Epidermal melanocyte (primary cell): ENCODE data around the gene MYO5B.
"Not testable (repeated sequence)": the region's sequence is repeated elsewhere in the genome, so short reads cannot be mapped to it uniquely, and the experiment has no call there.

Source experiments
- DNase-seq: peaks from one replicate; pipeline ENCODE4 v3.0.0; 2011; ENCODE audit warnings: low spot score; ENCODE audit not compliant: insufficient read length

Gene MYO5B

DNA sequence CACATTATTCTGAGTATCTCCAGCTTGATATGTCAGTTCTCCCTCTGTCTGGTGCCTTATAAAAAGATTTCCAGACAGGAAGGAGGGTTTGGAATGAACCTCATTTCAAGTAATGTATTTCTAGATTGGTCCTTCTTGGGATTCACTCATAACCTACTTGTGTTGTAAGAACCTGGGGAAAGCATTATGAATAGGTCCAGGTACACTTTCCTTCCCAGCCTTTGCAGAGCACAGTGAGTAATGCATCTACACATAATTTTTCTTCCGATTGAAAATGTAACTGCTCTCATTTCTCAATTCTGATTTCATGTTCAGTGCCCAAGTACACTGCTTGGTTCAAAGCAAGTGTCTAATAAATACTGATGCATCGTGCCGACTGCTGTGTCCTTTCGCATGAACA is 356.6 kb downstream of the MYO5B start:
- no peak for DNase-seq

DNA sequence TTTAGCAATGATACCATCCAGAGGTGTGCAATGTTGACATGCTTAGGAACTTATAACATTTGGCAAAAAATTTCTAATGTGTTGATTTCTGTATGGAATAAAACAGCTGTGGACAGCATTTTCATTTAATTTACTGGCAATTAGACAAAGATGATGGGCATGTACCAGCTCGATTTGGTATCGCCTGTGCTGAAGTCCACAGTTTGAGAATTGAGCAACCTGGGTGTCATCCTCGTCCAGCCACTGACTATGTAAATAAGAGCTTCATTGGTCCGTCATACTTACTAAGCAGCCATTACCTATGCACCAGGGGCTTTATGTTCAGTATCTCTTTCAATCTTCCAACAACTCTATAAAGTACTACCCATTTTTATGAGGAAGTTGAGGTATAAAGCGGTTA is 357.1 kb downstream of the MYO5B start:
- DNase-seq: no peak

DNA sequence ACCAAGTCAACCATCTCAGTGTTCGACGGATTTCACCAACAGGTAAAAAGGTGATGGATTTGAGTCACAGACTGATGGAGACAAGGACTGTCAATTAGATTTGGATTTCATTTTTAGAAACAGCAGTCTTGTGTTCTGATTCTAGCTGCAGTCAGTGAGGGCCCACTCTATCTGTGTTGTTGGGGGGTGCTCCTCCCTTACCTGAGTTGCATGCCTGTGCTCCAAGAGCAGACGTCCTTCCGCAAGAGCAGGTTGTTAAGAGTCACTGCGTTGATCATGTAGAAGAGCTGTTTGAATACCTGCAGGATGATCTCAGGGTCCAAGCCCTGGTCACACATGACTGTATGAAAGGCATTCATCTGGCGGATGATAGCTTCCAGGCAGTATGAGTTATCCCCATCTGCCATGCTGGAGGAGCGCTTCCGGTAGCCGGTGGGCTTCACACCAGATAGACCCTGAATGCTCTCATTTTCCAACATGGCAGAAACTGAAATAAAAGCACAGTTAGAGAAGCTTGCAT is 357.6 kb downstream of the MYO5B start:
- not testable (repeated sequence) for DNase-seq

DNA sequence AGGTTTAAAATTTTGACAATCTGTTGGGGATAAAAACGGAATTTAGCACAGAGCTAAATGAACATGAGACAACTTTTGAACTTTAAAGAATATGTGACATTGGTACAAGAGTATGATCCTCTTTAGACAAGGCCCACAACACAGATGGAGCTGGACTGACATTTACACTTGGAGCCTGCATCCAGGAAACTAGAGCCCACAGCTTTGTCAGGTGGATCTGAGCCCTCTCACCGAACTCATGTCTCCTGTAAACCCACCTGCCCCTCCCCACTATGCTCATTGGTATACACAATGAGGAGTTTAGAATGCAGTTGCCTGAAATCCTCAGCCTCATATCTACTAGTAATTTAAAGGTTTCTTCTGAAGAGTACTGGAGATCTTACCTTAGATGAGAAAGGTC is 359.5 kb downstream of the MYO5B start:
- DNase-seq: no peak

DNA sequence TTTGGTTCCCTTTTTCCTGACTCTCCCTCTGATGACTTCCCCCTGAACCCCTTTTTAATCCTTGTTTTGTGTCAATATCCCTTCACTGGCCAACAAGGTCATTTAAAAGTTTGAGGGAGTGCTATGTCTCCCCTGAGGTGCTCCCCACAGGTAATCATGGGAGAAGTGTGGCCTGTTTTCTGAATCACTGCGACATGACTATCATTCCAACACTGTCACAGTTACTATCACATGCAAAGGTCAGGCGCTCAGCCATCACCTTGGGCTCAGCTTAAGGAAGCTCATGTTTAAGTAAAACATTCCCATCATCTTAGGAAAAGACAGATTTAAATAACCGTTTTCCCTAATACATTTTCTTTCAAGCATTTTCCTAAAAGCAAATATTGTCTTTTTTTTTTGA is 360.7 kb downstream of the MYO5B start:
- DNase-seq: no peak

DNA sequence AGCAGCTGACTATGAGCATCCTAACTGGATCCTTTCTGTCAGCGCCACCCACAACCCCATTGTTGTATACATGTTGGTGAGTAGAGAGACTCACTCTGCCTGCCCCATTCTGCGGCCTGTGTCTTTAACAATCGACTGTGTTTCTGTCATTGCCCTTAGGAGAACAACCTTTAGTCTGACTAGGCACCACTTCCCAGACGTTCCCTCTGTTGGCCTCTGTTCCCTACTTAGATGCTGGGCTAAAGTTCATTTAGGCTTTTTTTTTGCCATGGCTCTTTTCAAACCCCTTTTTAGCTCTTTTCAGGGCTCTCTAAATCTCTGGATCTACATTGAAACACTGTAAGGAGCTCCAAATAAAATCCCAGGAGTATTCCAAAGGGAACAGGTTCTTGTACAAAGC is 361.1 kb downstream of the MYO5B start:
- no peak for DNase-seq

DNA sequence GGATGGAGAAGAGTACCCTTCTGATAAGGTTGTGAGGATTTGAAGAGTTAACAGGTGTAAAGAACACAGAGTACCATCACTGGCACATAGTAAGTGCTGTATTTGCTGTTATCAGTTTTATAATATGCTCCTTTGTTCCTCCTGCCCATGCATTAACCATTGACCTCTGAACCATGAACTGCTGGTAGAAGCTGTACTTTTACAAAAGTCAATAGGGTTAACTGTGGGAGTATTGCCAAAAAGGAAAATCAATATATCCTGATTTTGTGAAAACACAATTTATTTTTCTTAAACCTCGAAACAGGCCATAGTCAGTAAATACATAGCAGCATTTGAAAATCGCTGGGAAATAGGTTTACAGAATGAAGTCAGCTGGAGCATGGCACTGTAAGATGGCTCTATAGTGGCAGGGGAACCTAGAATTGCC is 362.7 kb downstream of the MYO5B start:
- no peak for DNase-seq

DNA sequence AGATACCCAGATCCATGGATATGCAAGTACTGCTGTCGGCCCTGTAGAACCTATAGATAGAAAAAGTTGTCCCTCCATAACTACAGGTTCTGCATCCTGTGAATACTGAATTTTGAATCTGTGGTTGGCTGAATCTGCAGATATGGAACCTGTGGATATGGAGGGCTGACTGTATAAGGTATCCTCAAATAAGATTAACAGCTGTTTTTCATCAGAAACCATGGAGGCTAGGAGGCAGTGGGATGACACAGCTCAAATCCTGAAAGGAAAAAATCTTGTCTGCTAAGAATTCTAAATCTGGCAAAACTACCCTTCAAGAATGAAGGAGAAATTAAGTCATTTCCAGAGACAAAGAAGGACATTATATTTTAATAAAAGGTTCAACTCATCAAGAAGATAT is 367.0 kb downstream of the MYO5B start:
- DNase-seq: no peak

DNA sequence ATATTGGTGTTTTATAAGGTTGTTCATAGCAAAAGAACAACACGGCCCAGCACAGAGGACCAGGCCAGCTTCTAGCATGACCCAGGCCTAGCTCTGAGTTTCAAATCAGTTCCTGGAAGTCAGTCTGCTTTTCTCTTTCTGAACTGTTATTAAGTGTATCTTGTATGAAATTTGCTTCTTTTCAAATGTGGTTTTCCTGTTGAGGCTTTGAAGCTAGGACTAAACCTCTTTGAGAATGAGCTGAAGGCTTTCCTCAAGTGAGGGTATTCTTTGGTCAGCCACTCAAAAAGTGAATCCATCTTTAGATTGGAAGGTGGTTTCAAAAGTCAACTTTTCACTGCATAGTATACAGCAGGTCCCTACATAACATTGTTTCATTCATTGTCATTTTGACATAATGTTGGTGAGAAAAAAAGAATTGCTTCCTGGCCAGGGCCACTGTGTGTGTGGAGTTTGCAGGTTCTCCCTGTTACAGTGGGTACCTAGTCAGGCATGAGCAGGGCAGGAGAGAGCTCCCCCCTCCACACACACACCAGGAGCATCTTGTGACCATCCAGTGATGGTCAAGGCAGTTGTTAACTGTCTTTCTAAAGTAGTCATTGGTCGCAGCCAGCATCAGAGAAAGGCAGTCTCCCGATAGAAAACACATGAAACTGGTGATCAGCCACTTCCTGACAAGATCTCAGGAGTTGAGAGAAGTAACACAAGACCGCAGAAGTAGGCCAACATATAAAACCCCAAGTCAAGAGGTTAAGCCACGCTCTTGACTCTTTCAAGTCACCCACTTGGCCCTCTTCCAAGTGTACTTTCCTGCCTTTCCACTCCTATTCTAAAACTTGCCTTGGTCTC is 374.9 kb downstream of the MYO5B start:
- DNase-seq: no peak

DNA sequence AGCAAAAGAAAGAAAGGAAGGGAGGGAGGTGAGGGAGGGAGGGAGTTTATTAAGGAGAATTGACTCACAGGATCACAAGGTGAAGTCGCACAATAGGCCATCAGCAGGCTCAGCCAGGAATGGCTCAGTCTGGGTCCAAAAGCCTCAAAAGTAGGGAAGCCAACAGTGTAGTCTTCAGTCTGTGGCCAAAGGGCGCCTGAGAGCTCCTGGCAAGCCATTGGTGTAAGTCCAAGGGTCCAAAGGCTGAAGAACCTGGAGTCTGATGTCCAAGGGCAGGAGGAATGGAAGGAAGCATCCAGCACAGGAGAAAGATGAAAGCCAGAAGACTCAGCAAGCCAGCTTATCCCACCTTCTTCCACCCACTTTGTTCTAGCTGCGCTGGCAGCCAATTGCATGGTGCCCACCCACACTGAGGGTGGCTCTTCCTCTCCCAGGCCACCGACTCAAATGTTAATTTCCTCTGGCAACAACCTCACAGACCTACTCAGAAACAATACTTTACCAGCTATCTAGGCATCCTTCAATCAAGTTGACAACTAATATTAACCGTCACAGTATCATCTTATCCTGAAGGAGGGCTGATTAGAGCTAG is 375.8 kb downstream of the MYO5B start:
- no peak for DNase-seq

DNA sequence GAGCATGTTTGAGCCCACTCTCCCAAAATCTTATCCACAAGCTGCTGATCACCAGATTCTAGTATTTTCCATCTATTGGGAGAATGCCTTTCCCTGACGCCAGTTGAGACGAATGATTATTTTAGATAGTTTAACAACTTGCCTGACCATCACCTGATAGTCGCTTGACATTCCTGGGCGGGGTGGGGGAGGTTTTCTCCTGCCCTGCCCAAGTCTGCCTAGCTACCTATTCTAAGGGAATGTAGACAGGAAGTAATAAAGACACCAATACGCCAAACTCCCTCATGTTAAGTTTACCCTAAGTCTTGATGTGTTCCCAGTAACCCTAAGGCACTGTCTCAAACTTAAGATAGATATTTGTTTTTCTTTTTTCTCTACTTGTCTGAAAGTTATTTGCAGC is 377.0 kb downstream of the MYO5B start:
- no peak for DNase-seq

DNA sequence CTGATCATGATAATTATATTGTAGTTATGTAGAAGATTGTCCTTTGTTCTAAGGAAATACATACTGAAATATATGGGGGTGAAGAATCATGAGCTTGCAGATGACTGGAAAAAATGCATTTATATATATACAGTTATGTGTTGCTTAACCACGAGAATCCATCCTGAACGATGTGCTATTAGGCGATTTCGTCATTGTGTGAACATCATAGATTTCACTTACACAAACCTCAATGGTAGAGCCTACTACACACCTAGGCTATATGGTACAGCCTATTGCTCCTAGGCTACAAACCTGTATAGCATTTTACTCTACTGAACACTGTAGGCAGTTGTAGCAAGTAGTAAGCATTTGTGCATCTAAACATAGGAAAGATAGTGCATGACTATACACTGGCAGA is 379.0 kb downstream of the MYO5B start:
- no peak for DNase-seq

DNA sequence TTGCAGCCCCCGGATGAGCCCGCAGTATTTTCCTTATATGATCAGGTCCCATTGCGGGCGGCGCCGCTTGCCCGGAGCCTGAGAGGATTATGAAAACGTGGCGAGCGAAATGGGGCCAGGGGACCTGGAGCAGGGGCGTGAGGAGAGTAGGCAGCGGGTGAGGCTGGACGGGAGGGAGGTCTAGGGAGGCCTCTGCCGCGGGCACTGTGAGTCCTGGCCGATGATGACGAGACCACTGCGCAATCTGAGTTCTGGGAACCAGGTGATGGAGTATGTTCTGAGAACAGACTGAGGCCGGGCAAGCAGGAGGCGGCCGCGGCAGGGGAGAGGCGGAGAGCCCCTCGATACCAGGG is 380.8 kb downstream of the MYO5B start:
- DNase-seq: no peak

DNA sequence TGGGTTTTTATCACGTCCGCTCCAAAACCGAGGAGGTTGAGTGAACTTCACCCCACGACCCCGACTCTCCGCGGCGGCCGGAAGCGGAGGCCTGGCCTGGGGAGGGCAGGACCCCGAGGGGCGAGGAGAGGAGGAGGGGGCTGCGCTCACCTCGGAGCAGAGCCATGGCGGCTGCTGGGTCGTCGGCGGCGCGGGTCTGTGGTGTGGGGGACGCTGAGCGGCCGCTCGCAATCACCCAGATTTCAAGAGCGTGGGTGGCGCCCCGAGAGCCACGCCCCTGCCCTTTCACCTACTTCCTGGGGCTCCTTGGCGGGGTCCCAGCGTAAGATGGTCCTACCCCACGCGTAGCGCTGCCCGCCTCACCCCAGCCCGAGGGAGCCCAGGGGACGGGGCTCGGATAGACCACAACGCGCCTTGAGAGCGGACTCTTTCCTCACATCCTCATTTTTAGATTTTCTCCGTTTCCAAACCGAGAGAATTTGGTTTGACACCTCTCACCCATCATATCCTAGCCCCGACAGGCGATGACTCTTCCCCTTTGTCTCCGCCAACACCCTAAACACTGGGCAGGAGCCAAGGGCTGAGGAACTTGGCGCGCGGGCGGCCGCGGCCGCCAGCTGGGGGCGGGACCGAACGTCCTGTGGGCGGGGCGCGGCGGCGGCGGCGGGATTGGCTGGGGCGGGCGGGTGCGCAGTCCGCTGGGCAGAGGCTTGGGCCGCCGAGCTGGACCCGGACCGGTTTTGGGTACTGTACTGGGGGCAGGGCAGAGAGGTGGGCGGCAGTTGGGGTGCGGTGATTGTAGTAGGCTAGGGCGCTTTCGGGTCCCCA is 381.4 kb downstream of the MYO5B start, which contains the start of gene ACAA2:
TSS of gene ACAA2 (minus strand) at position 215 of the 828 bp plus-strand sequence. CDS start at position 166, 49 bp downstream.
- peak; percentile 36 for DNase-seq

DNA sequence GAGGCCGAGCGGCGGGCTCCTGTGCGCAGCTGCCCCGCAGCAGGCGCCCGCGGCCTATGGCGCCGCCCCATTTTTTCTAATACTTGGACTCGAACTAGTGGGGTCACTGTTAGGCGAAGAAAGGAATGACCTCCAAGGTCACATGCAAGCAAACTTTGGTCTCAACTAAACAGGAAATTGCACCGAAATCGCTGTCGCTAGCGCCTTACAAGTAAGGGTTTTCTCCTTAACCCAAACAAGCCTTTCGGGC is 382.0 kb downstream of the MYO5B start:
- DNase-seq: no peak

DNA sequence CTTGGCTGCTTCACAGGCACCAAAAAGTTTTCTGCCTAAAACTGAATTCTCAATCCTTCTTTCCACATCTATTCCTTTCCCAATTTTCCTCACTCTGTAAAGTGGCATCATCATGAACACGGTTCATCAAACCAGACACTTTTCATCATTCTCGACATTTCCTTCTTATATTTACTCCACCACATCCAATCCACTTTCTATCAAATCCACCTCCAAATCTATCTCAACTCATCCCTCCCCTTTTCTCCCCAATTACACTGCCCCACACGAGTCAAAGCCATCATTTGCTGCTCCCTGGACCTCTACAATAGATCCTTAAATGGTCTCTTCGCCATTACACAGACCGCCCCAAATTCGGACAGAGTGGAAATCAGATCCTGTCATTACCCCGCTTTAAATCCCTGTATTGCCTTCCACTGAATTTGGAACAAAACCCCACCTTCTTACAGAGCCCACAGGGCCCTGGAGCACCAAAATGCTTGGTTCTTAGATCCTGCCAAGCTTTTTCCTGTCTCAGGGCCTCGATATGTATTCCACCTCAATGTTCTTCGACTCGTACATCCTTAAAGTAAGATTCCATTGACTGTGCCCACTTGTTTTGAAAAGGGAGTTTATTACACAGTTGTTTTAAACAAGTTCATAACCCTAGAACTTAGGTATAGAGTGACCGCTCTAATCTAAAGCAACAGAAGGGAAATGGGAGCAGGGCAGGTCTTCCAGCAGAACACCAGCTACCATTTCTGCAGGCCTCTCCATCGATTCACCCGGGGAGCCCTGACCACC is 382.5 kb downstream of the MYO5B start:
- no peak for DNase-seq

DNA sequence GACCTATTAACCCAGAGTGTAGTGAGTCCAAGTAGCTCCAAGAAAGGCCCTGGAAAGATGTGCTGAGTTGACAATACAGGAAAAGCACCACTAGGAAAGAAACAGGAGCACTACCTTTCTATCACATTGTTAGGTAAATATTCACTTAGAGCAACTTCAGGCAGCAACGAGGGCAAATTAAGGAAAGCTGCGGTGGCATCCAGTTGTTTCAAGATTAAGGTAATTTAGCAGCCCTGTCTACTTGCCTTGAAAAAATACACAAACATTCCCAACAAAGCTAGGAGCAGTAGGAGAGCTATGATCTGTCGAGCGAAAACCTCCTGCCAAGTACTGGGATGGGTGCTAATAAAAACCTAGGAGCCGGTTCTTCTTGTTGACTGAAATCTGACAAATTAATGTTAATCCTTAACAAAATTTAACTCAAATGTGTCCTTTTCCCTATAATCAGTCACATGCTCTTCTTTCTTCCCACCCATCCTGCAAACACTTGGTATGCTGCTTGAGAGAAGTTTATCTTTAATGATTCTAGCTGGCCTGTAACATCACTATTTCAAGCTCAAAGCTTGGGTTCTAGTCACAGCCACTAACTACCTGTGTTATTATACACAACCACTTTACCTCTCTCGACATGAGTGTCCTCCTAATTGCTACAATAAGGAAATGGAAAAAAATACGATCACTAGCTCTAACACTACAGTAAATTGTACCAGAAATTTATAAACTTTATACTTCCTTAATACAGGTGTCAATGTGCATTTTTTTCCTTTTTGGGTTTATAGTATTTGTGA is 383.6 kb downstream of the MYO5B start:
- no peak for DNase-seq

DNA sequence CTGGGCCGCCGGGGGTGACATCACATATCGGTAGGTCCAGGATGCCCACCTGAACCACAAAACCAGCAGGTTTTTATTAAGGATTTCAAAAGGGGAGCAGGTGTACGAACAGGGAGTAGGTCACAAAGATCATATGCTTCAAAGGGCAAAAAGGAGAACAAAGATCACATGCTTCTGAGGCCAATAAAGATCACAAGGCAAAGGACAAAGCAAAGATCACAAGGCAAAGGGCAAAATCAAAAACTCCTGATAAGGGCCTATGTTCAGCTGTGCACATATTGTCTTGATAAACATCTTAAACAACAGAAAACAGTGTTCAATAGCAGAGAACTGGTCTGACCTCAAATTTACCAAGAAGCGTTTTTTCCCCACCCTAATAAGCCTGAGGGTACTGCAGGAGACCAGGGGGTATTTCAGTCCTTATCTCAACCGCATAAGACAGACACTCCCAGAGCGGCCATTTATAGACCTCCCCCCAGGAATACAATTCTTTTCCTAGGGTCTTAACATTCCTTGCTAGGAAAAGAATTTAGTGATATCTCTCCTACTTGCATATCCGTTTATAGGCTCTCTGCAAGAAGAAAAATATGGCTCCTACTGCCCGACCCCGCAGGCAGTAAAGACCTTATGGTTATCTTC is 386.3 kb downstream of the MYO5B start:
- not testable (repeated sequence) for DNase-seq

DNA sequence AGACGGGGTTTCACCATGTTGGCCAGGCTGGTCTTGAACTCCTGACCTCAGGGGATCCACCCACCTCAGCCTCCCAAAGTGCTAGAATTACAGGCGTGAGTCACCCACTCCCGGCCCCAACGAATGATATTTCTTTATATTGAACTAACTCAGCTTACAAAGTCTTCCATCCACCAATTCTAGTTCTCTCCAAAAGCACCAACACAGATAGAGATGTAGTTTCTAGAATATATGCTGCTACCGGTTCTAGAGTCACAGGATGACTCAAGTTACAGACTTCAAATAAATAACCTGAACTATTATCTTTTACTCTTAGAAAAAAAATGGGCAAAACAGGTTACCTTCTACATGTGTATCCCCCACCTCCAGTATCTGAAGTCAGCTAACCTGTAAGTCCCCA is 390.9 kb downstream of the MYO5B start:
- DNase-seq: no peak

DNA sequence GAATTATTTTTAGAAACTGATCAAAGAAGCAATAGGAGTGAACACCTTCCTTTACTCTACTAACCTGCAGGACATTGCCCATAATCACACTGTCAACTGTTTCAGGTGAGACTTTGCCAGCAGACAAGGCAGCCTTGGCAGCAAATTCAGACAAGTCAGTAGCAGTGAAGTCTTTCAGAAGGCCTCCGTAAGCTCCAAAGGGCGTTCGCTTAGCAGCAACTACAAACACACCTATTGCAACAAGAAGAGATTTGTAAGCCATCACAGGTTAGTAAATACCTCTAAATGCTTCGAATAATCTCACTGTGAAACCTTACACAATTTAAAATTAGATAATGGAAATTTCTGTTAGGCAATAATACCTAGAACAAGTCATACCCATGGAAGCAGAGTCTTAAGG is 392.3 kb downstream of the MYO5B start:
- DNase-seq: no peak
